Osteoblast (primary cell): Measurements from ENCODE around the gene CFAP77. TPM values are rescaled to one million over a fixed set of nuclear protein-coding genes. Genes with fewer than 3 reads are reported as not detected.

Experiments
- DNase-seq: peaks from one replicate; pipeline ENCODE4 v3.0.0; 2011; ENCODE audit warnings: low spot score, mixed read lengths; ENCODE audit not compliant: insufficient read length; ENCODE audit errors: missing footprints
- H2AFZ ChIP-seq: 2 replicates; pipeline ENCODE4 v1.6.0; 2011; ENCODE audit warnings: mild to moderate bottlenecking, low read length
- H3K27ac ChIP-seq: 2 replicates; pipeline ENCODE4 v1.5.1; 2011; ENCODE audit warnings: mild to moderate bottlenecking, low read depth, low read length, moderate library complexity
- H3K27me3 ChIP-seq: 2 replicates; pipeline ENCODE4 v1.6.0; 2012; ENCODE audit warnings: mild to moderate bottlenecking, control low read depth, inconsistent platforms, low read length, moderate library complexity; ENCODE audit not compliant: insufficient read depth
- H3K36me3 ChIP-seq: 2 replicates; pipeline ENCODE4 v1.5.1; 2011; ENCODE audit warnings: mild to moderate bottlenecking, low read length, control low read depth, moderate library complexity; ENCODE audit not compliant: insufficient read depth
- H3K4me1 ChIP-seq: 2 replicates; pipeline ENCODE4 v1.5.1; 2011; ENCODE audit warnings: mild to moderate bottlenecking, low read length, control low read depth, moderate library complexity; ENCODE audit not compliant: insufficient read depth
- H3K4me2 ChIP-seq: 2 replicates; pipeline ENCODE4 v1.6.0; 2011; ENCODE audit warnings: mild to moderate bottlenecking, low read length; ENCODE audit not compliant: insufficient read depth
- H3K4me3 ChIP-seq: fragments of 200-600 bp; sonication (generic); 3 replicates; pipeline ENCODE4 v1.5.1; 2012; ENCODE audit warnings: mild to moderate bottlenecking, low read length, inconsistent platforms; ENCODE audit not compliant: insufficient read depth
- H3K79me2 ChIP-seq: 2 replicates; pipeline ENCODE4 v1.6.0; 2012; ENCODE audit warnings: mild to moderate bottlenecking, low read length, control low read depth, inconsistent platforms; ENCODE audit not compliant: insufficient read depth
- H3K9me3 ChIP-seq: 2 replicates; pipeline ENCODE4 v1.5.1; 2011; ENCODE audit warnings: low read depth, low read length, control low read depth
- H4K20me1 ChIP-seq: 2 replicates; pipeline ENCODE4 v1.6.0; 2012; ENCODE audit warnings: mild to moderate bottlenecking, low read length, control low read depth; ENCODE audit not compliant: insufficient read depth
- total RNA-seq: library from RNA; depleted of rRNA; stranded (reverse); fragments of >200 nt; gene quantifications from 2 replicates; pipeline ENCODE4 v1.2.3, GENCODE V29; 2012
- TF ChIP-seq, protein P1 (sequence below): IDR thresholded peaks from 2 replicates; pipeline ENCODE4 v1.5.1; 2011; ENCODE audit warnings: mild to moderate bottlenecking, low read depth, low read length, moderate library complexity; ENCODE audit errors: extremely low read depth

The CFAP77 gene
- total RNA-seq, 1 donor, result 0.36 TPM

DNA sequence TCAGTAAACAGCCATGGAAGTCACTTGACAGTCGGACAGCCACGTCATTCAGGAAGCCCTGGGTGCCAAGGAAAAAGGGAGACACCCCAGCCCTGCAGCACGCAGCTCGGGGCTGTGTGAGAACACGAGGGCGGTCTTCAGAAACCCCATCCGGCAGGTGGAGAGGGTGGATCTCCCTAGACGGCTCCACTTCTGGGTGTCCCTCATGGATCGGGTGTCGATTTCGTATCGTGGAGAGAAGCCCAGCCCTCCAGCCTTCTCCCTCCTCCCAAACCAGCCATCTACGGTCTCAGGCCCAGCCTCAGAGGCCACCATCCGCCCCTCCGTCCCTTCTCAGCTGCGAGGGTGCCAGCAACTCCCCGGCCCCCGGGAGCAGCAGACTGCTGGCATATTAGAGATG is 106.9 kb downstream of the CFAP77 start:
- no peak overlapping the region for H3K27ac ChIP-seq
- TF ChIP-seq, protein P1, sequence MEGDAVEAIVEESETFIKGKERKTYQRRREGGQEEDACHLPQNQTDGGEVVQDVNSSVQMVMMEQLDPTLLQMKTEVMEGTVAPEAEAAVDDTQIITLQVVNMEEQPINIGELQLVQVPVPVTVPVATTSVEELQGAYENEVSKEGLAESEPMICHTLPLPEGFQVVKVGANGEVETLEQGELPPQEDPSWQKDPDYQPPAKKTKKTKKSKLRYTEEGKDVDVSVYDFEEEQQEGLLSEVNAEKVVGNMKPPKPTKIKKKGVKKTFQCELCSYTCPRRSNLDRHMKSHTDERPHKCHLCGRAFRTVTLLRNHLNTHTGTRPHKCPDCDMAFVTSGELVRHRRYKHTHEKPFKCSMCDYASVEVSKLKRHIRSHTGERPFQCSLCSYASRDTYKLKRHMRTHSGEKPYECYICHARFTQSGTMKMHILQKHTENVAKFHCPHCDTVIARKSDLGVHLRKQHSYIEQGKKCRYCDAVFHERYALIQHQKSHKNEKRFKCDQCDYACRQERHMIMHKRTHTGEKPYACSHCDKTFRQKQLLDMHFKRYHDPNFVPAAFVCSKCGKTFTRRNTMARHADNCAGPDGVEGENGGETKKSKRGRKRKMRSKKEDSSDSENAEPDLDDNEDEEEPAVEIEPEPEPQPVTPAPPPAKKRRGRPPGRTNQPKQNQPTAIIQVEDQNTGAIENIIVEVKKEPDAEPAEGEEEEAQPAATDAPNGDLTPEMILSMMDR, result no peak
- peak; percentile 38 for DNase-seq
- H3K27me3 ChIP-seq, result peaks cover 33% of the 10 kb centered on the region
- no peaks in the 10 kb centered on the region for H3K79me2 ChIP-seq
- H3K4me1 ChIP-seq, result no peaks in the 10 kb centered on the region
- no peaks in the 10 kb centered on the region for H3K36me3 ChIP-seq
- no peaks in the 10 kb centered on the region for H4K20me1 ChIP-seq
- H3K4me2 ChIP-seq, result no peak overlapping the region
- peak overlapping the region; percentile 35 for H2AFZ ChIP-seq
- no peaks in the 10 kb centered on the region for H3K9me3 ChIP-seq
- no peak overlapping the region for H3K4me3 ChIP-seq

DNA sequence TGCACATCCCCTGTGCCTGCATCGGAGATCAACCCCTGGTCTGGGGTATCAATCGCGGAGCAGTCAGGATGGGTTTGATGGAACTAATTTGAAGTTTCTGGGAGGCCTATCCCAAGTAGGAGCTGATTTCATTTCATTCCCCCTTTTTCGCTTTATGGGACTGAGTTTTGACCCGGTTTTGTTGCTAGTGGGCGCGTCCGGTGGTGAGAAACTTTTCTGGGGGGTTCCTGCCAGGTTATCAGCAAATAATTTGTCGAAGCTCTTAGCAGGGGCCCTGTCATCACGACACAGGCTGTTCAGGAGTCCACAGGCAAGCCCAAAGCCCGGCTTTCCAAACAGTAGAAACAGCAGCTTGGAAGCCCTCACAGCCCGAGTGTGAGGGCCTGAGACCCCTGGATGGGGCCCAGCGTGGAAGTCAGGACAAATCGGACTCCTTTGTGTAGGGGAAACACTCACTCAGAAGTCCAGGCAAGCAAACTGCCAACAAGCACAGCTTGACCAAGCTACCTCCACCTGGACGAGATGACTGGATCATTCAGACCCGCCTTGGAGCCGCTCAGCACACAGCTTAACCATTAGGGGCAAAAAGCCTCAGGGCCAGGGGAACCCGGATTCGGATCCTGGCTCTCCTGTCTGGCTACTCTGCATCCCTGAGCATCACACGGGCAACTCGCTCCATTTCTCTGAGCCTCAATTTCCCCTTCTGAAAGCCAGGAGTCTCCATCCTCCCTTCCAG is 108.0 kb downstream of the CFAP77 start:
- Histone ChIP-seq H3K79me2 (no peaks in the 10 kb centered on the region), H3K4me1 (no peaks in the 10 kb centered on the region), H3K27me3 (peaks cover 32% of the 10 kb centered on the region), H2AFZ (no peak overlapping the region), H3K36me3 (no peaks in the 10 kb centered on the region), H3K27ac (no peak overlapping the region), H3K4me2 (no peak overlapping the region), H4K20me1 (no peaks in the 10 kb centered on the region), H3K4me3 (no peak overlapping the region), H3K9me3 (no peaks in the 10 kb centered on the region)
- DNase-seq, result peak; percentile 68
- TF ChIP-seq, protein P1, result no peak

- TF ChIP-seq, protein P1, result no peak
- H3K4me2 ChIP-seq, result no peak overlapping the region
- no peak overlapping the region for H3K27ac ChIP-seq
- no peaks in the 10 kb centered on the region for H3K4me1 ChIP-seq
- H3K79me2 ChIP-seq, result no peaks in the 10 kb centered on the region
- H4K20me1 ChIP-seq, result no peaks in the 10 kb centered on the region
- no peak for DNase-seq
- peaks cover 32% of the 10 kb centered on the region for H3K27me3 ChIP-seq
- no peaks in the 10 kb centered on the region for H3K36me3 ChIP-seq
- H3K4me3 ChIP-seq, result no peak overlapping the region
- H3K9me3 ChIP-seq, result no peaks in the 10 kb centered on the region
- H2AFZ ChIP-seq, result no peak overlapping the region
Measured at GRCh38 chr9:132518626-132519025, 108.6 kb downstream of the CFAP77 start.

GRCh38 chr9:132519033-132519432 is 109.0 kb downstream of the CFAP77 start:
- peaks cover 31% of the 10 kb centered on the region for H3K27me3 ChIP-seq
- no peaks in the 10 kb centered on the region for H3K79me2 ChIP-seq
- H2AFZ ChIP-seq, result no peak overlapping the region
- DNase-seq, result no peak
- no peak overlapping the region for H3K4me2 ChIP-seq
- no peaks in the 10 kb centered on the region for H3K9me3 ChIP-seq
- no peaks in the 10 kb centered on the region for H3K4me1 ChIP-seq
- no peak overlapping the region for H3K4me3 ChIP-seq
- H4K20me1 ChIP-seq, result no peaks in the 10 kb centered on the region
- H3K27ac ChIP-seq, result no peak overlapping the region
- TF ChIP-seq, protein P1, result no peak
- no peaks in the 10 kb centered on the region for H3K36me3 ChIP-seq
